HepG2 (cell line): Measurements from ENCODE around the gene POLR3K. TPM values are rescaled to one million over a fixed set of nuclear protein-coding genes. Genes with fewer than 3 reads are reported as not detected.

Experiments used
- ATF5 ChIP-seq: sonication (generic); formaldehyde crosslinking; IDR thresholded peaks from 2 replicates; pipeline ENCODE4 v1.4.0; 2020; ENCODE audit warnings: mild to moderate bottlenecking, low read depth, missing genetic modification reagents
- CTCF ChIP-seq: sonication (generic); formaldehyde crosslinking; IDR thresholded peaks from 2 replicates; pipeline ENCODE4 v1.5.0; 2020; ENCODE audit warnings: mild to moderate bottlenecking, missing genetic modification reagents, moderate library complexity
- DRAP1 ChIP-seq: IDR thresholded peaks from 2 replicates; pipeline ENCODE4 v1.6.1; 2016; ENCODE audit warnings: missing genetic modification reagents, missing compliant biosample characterization
- HHEX ChIP-seq: IDR thresholded peaks from 2 replicates; pipeline ENCODE4 v1.6.1; 2016; ENCODE audit warnings: control low read depth
- MED1 ChIP-seq: sonication (generic); formaldehyde crosslinking; IDR thresholded peaks from 2 replicates; pipeline ENCODE4 v1.4.0; 2020; ENCODE audit warnings: missing genetic modification reagents
- RBM39 ChIP-seq: fragments of 200-400 bp; formaldehyde crosslinking; IDR thresholded peaks from one replicate; pipeline ENCODE4 v1.6.1; 2018; ENCODE audit warnings: antibody characterized with exemption, mild to moderate bottlenecking, low read depth, low read length; ENCODE audit not compliant: poor library complexity, severe bottlenecking
- SALL2 ChIP-seq: sonication (generic); formaldehyde crosslinking; IDR thresholded peaks from 2 replicates; pipeline ENCODE4 v1.8.1; 2023; ENCODE audit warnings: mild to moderate bottlenecking, missing genetic modification reagents, inconsistent platforms
- SRSF9 ChIP-seq: fragments of 200-400 bp; formaldehyde crosslinking; IDR thresholded peaks from 2 replicates; pipeline ENCODE4 v1.6.1; 2018; ENCODE audit warnings: borderline replicate concordance, mild to moderate bottlenecking, low read depth, low read length; ENCODE audit not compliant: insufficient read depth, poor library complexity, severe bottlenecking
- TMF1 ChIP-seq: sonication (generic); formaldehyde crosslinking; IDR thresholded peaks from 2 replicates; pipeline ENCODE4 v1.8.1; 2022; ENCODE audit warnings: low read depth, missing genetic modification reagents
- ZNF292 ChIP-seq: sonication (generic); formaldehyde crosslinking; IDR thresholded peaks from 2 replicates; pipeline ENCODE4 v1.8.1; 2022; ENCODE audit warnings: mild to moderate bottlenecking, low read depth, missing genetic modification reagents, borderline replicate concordance
- ZNF30 ChIP-seq: sonication (generic); formaldehyde crosslinking; IDR thresholded peaks from 2 replicates; pipeline ENCODE4 v1.5.0; 2020; ENCODE audit warnings: mild to moderate bottlenecking, missing genetic modification reagents
- ZNF414 ChIP-seq: sonication (generic); formaldehyde crosslinking; IDR thresholded peaks from 2 replicates; pipeline ENCODE4 v1.5.0; 2020; ENCODE audit warnings: missing genetic modification reagents
- ZNF501 ChIP-seq: sonication (generic); formaldehyde crosslinking; IDR thresholded peaks from 2 replicates; pipeline ENCODE4 v1.5.1; 2020; ENCODE audit warnings: mild to moderate bottlenecking, moderate library complexity, missing genetic modification reagents
- ZNF564 ChIP-seq: sonication (generic); formaldehyde crosslinking; IDR thresholded peaks from 2 replicates; pipeline ENCODE4 v1.8.1; 2023; ENCODE audit warnings: mild to moderate bottlenecking, missing genetic modification reagents
- polyA plus RNA-seq, 8 experiments: library from polyadenylated mRNA; depleted of rRNA in 3 of 8; stranded (reverse) in 7 of 8; unstranded in 1 of 8; fragments of >200 nt; fragmentation: Illumina TruSeq in 4 of 8; extraction: Trizol in 4 of 8; gene quantifications; 2 replicates each; pipeline versions ENCODE4 v1.2.1 to v1.2.3, GENCODE V29; 2011 to 2016; ENCODE audit warnings: low read depth in 4 of 8, missing spikeins in 1 of 8, mixed read lengths in 1 of 8; ENCODE audit not compliant: insufficient read depth in 1 of 8
- total RNA-seq, 5 experiments: library from RNA; depleted of rRNA; stranded (reverse); fragments of >200 nt; fragmentation: Illumina TruSeq; extraction: Trizol; gene quantifications; 2 replicates each; pipeline ENCODE4 v1.2.3, GENCODE V29; 2016; ENCODE audit warnings: low read depth in 1 of 5
- TF ChIP-seq, protein P1 (sequence below): sonication (generic); formaldehyde crosslinking; IDR thresholded peaks from 2 replicates; pipeline ENCODE4 v1.4.0; 2020; ENCODE audit warnings: missing genetic modification reagents
- TF ChIP-seq, protein P2 (sequence below): sonication (generic); formaldehyde crosslinking; IDR thresholded peaks from 2 replicates; pipeline ENCODE4 v1.4.0; 2020; ENCODE audit warnings: mild to moderate bottlenecking, missing genetic modification reagents
- TF ChIP-seq, protein P3 (sequence below): sonication (generic); formaldehyde crosslinking; IDR thresholded peaks from 2 replicates; pipeline ENCODE4 v1.4.0; 2020; ENCODE audit warnings: missing genetic modification reagents

Gene POLR3K
- total and polyA plus RNA-seq, 2 of the 13 experiments (the other 11 are each of a cell fraction or from before 2014, with no cell fraction given): 14.8 to 18.8 TPM

GRCh38 chr16:75580-76501 is 22.4 kb upstream of the POLR3K start (continued):
- TF ChIP-seq, protein P1, sequence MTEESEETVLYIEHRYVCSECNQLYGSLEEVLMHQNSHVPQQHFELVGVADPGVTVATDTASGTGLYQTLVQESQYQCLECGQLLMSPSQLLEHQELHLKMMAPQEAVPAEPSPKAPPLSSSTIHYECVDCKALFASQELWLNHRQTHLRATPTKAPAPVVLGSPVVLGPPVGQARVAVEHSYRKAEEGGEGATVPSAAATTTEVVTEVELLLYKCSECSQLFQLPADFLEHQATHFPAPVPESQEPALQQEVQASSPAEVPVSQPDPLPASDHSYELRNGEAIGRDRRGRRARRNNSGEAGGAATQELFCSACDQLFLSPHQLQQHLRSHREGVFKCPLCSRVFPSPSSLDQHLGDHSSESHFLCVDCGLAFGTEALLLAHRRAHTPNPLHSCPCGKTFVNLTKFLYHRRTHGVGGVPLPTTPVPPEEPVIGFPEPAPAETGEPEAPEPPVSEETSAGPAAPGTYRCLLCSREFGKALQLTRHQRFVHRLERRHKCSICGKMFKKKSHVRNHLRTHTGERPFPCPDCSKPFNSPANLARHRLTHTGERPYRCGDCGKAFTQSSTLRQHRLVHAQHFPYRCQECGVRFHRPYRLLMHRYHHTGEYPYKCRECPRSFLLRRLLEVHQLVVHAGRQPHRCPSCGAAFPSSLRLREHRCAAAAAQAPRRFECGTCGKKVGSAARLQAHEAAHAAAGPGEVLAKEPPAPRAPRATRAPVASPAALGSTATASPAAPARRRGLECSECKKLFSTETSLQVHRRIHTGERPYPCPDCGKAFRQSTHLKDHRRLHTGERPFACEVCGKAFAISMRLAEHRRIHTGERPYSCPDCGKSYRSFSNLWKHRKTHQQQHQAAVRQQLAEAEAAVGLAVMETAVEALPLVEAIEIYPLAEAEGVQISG (CRISPR knock-in tag): peak; percentile 10; the same call in 1 of the 2 replicates
- TF ChIP-seq MED1 (0 out of 2 replicates have a peak, but pooled peaks have one; percentile 18), SALL2 (CRISPR knock-in tag) (no peak), DRAP1 (CRISPR knock-in tag) (peak; percentile 80), ATF5 (no peak), ZNF564 (no peak), SRSF9 (no peak), RBM39 (peak; percentile 54), ZNF414 (CRISPR knock-in tag) (no peak), CTCF (peak; percentile 72), ZNF292 (CRISPR knock-in tag) (no peak), ZNF501 (0 out of 2 replicates have a peak, but pooled peaks have one; percentile 2), TMF1 (no peak), HHEX (CRISPR knock-in tag) (no peak), ZNF30 (CRISPR knock-in tag) (no peak)
- TF ChIP-seq, protein P2, sequence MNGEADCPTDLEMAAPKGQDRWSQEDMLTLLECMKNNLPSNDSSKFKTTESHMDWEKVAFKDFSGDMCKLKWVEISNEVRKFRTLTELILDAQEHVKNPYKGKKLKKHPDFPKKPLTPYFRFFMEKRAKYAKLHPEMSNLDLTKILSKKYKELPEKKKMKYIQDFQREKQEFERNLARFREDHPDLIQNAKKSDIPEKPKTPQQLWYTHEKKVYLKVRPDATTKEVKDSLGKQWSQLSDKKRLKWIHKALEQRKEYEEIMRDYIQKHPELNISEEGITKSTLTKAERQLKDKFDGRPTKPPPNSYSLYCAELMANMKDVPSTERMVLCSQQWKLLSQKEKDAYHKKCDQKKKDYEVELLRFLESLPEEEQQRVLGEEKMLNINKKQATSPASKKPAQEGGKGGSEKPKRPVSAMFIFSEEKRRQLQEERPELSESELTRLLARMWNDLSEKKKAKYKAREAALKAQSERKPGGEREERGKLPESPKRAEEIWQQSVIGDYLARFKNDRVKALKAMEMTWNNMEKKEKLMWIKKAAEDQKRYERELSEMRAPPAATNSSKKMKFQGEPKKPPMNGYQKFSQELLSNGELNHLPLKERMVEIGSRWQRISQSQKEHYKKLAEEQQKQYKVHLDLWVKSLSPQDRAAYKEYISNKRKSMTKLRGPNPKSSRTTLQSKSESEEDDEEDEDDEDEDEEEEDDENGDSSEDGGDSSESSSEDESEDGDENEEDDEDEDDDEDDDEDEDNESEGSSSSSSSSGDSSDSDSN (CRISPR knock-in tag): peak; percentile 9; the same call in 1 of the 2 replicates
- TF ChIP-seq, protein P3, sequence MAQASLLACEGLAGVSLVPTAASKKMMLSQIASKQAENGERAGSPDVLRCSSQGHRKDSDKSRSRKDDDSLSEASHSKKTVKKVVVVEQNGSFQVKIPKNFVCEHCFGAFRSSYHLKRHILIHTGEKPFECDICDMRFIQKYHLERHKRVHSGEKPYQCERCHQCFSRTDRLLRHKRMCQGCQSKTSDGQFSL (CRISPR knock-in tag): peak; percentile 96
